KMS-11 (cell line): ENCODE results near the gene PLEKHF1.
"Not testable (repeated sequence)": the region's sequence is repeated elsewhere in the genome, so short reads cannot be mapped to it uniquely, and the experiment has no call there.

ENCODE experiments used
- H2AFZ ChIP-seq: fragments of 200-600 bp; sonication (generic); 2 replicates; pipeline ENCODE4 v1.6.1; 2016; ENCODE audit warnings: antibody characterized with exemption, mixed run types, low read depth
- H3K27ac ChIP-seq: fragments of 200-600 bp; sonication (generic); 2 replicates; pipeline ENCODE4 v1.6.1; 2016; ENCODE audit warnings: mild to moderate bottlenecking, mixed run types
- H3K27me3 ChIP-seq: fragments of 200-600 bp; sonication (generic); 2 replicates; pipeline ENCODE4 v1.6.1; 2017; ENCODE audit warnings: mild to moderate bottlenecking, low read depth, mixed run types, moderate library complexity; ENCODE audit not compliant: insufficient read depth
- H3K36me3 ChIP-seq: fragments of 200-600 bp; sonication (generic); 2 replicates; pipeline ENCODE4 v1.6.1; 2017; ENCODE audit warnings: mild to moderate bottlenecking, mixed run types; ENCODE audit not compliant: insufficient read depth
- H3K4me1 ChIP-seq: fragments of 200-600 bp; sonication (generic); 2 replicates; pipeline ENCODE4 v1.6.1; 2016; ENCODE audit warnings: mild to moderate bottlenecking, low read depth, mixed run types; ENCODE audit not compliant: poor library complexity, severe bottlenecking
- H3K4me2 ChIP-seq: fragments of 200-600 bp; sonication (generic); 2 replicates; pipeline ENCODE4 v1.7.0; 2016; ENCODE audit warnings: mild to moderate bottlenecking, mixed run types
- H3K4me3 ChIP-seq: fragments of 200-600 bp; sonication (generic); IDR thresholded peaks from 2 replicates; pipeline ENCODE4 v1.6.1; 2017; ENCODE audit warnings: low read depth, low read length, mixed read lengths; ENCODE audit not compliant: insufficient read depth
- H3K79me2 ChIP-seq: fragments of 200-600 bp; sonication (generic); 2 replicates; pipeline ENCODE4 v1.6.1; 2016; ENCODE audit warnings: low read depth, mixed run types; ENCODE audit not compliant: insufficient read depth
- H3K9ac ChIP-seq: fragments of 200-600 bp; sonication (generic); 2 replicates; pipeline ENCODE4 v1.6.1; 2016; ENCODE audit warnings: mild to moderate bottlenecking, mixed run types
- H4K20me1 ChIP-seq: fragments of 200-600 bp; sonication (generic); 2 replicates; pipeline ENCODE4 v1.6.1; 2016; ENCODE audit warnings: mild to moderate bottlenecking, mixed run types; ENCODE audit not compliant: insufficient read depth
- CTCF ChIP-seq: fragments of 200-600 bp; sonication (generic); conservative IDR thresholded peaks from 2 replicates; pipeline ENCODE4 v1.6.1; 2017; ENCODE audit warnings: low read depth, mild to moderate bottlenecking, antibody characterized with exemption, low read length, moderate library complexity, mixed read lengths

PLEKHF1 gene

GRCh38 chr19:29706635-29707034, 41.4 kb downstream of the PLEKHF1 start:
- Histone ChIP-seq H3K27me3 (no peaks in the 10 kb centered on the region), H4K20me1 (no peaks in the 10 kb centered on the region), H3K4me1 (no peaks in the 10 kb centered on the region), H3K4me2 (no peak overlapping the region), H2AFZ (no peak overlapping the region), H3K36me3 (no peaks in the 10 kb centered on the region), H3K4me3 (no peak overlapping the region), H3K9ac (no peak overlapping the region), H3K79me2 (no peaks in the 10 kb centered on the region), H3K27ac (no peak overlapping the region)
- no peak for TF ChIP-seq CTCF

- Histone ChIP-seq H3K36me3 (no peaks in the 10 kb centered on the region), H4K20me1 (no peaks in the 10 kb centered on the region), H3K4me3 (no peak overlapping the region), H3K27me3 (no peaks in the 10 kb centered on the region), H3K79me2 (peaks cover 8% of the 10 kb centered on the region; the same call in 1 of the 2 replicates), H2AFZ (no peak overlapping the region), H3K4me1 (peaks cover 5% of the 10 kb centered on the region), H3K9ac (no peak overlapping the region), H3K27ac (no peak overlapping the region), H3K4me2 (no peak overlapping the region)
- no peak for TF ChIP-seq CTCF
These were observed 43.5 kb downstream of the PLEKHF1 start for GRCh38 chr19:29708554-29709439.

GRCh38 chr19:29709440-29709798, 44.2 kb downstream of the PLEKHF1 start:
- H4K20me1 ChIP-seq, H3K36me3 ChIP-seq, H3K4me3 ChIP-seq, H2AFZ ChIP-seq, H3K9ac ChIP-seq, H3K27ac ChIP-seq, H3K4me1 ChIP-seq, H3K27me3 ChIP-seq, H3K4me2 ChIP-seq: not testable (repeated sequence)
- peaks cover 14% of the 10 kb centered on the region; the same call in 1 of the 2 replicates for H3K79me2 ChIP-seq

- no peak overlapping the region for H3K4me2 ChIP-seq
- no peak overlapping the region for H2AFZ ChIP-seq
- TF ChIP-seq CTCF, result no peak
- no peaks in the 10 kb centered on the region for H3K36me3 ChIP-seq
- H4K20me1 ChIP-seq, result no peaks in the 10 kb centered on the region
- H3K4me3 ChIP-seq, result no peak overlapping the region
- no peaks in the 10 kb centered on the region for H3K27me3 ChIP-seq
- H3K79me2 ChIP-seq, result peaks cover 23% of the 10 kb centered on the region; the same call in 1 of the 2 replicates
- peaks cover 18% of the 10 kb centered on the region for H3K4me1 ChIP-seq
- H3K27ac ChIP-seq, result no peak overlapping the region
- H3K9ac ChIP-seq, result no peak overlapping the region
These were observed 46.4 kb downstream of the PLEKHF1 start for GRCh38 chr19:29711584-29712132.
